Left ventricle myocardium inferior (tissue), 1 donor: ENCODE results near the gene LCP2. TPM values are rescaled to one million over a fixed set of nuclear protein-coding genes. Genes with fewer than 3 reads are reported as not detected.

Experiments used
- DNase-seq: peaks from one replicate; pipeline ENCODE4 v3.0.0-alpha.2; 2020
- H3K27ac ChIP-seq: fragments of 200-600 bp; replicated peaks from 2 replicates; pipeline ENCODE4 v1.8.0; 2021
- H3K27me3 ChIP-seq: fragments of 200-600 bp; 2 replicates; pipeline ENCODE4 v1.8.0; 2021; ENCODE audit warnings: low read depth
- H3K36me3 ChIP-seq: fragments of 200-600 bp; 2 replicates; pipeline ENCODE4 v1.8.0; 2021
- H3K4me1 ChIP-seq: fragments of 200-600 bp; 2 replicates; pipeline ENCODE4 v1.8.0; 2021
- H3K4me3 ChIP-seq: fragments of 200-600 bp; 2 replicates; pipeline ENCODE4 v1.8.0; 2021; ENCODE audit warnings: mild to moderate bottlenecking, moderate library complexity
- H3K9me3 ChIP-seq: fragments of 200-600 bp; replicated peaks from 2 replicates; pipeline ENCODE4 v1.8.0; 2021
- intact Hi-C: fragments of 100-400 bp; cut with micrococcal nuclease; formaldehyde crosslinking; loops from one replicate; pipeline ENCODE4 v1.11.0; 2022
- total RNA-seq: library from RNA; stranded (reverse); fragmentation: NEBNext Ultra II Directional; extraction: Animal tissue kit (Norgen Biotek cat#: 25700); gene quantifications from one replicate; pipeline ENCODE4 v1.2.1, GENCODE V29; 2021
- TF ChIP-seq, protein P1 (sequence below): fragments of 200-600 bp; IDR thresholded peaks from 2 replicates; pipeline ENCODE4 v1.8.0; 2021; ENCODE audit warnings: antibody characterized with exemption, mild to moderate bottlenecking, borderline replicate concordance
- donor health status: DM: no; HTN: yes; CAD: no; lungs with severe emphysema.

The LCP2 gene
- total RNA-seq, 1 donor from 2014 or later = 3.9 TPM

DNA sequence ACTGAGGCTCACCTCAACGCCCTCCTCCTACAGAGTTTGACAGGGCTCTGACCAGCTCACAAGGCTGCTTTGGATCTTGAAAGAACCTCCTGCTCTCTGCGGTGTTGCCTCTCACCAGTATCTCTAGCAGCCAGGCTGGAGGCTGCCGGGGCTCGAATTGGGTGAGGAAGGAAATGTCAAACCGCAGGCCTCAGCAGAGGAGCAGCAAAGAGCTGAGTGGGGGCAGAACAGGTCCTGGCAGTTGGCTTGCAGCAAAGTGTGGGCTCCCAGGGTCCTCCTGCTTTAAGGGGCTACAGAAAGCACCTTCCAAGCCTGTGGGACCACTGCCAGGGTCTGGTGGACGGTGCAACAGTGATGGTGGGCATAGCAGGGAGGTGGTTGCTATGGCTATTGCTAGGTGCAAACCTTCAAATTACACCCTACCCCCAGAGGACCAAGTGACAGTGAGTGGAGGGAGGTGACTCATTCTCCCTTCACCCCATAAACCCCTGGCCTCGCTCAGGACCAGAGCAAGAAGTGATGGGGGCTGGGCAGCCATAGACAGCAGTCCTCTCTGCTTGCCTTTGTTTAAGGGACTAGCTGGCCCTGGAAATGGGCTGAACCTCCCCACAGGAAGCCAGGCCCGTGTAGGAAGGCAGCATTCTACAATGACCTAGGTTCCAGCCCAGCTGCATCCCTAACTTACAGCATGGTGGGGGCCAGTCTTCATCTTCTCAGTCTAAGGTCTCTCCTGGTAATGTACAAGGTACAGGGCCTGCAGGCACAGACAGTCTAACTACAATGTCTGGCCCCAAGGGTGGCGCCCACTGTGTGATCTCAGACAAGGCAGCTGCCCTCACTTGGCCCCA, 18.7 kb downstream of the LCP2 start:
- intact Hi-C loops = no loop called here
- TF ChIP-seq, protein P1, sequence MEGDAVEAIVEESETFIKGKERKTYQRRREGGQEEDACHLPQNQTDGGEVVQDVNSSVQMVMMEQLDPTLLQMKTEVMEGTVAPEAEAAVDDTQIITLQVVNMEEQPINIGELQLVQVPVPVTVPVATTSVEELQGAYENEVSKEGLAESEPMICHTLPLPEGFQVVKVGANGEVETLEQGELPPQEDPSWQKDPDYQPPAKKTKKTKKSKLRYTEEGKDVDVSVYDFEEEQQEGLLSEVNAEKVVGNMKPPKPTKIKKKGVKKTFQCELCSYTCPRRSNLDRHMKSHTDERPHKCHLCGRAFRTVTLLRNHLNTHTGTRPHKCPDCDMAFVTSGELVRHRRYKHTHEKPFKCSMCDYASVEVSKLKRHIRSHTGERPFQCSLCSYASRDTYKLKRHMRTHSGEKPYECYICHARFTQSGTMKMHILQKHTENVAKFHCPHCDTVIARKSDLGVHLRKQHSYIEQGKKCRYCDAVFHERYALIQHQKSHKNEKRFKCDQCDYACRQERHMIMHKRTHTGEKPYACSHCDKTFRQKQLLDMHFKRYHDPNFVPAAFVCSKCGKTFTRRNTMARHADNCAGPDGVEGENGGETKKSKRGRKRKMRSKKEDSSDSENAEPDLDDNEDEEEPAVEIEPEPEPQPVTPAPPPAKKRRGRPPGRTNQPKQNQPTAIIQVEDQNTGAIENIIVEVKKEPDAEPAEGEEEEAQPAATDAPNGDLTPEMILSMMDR = no peak
- Histone ChIP-seq H3K4me3 (no peak overlapping the region), H3K27me3 (no peaks in the 10 kb centered on the region), H3K9me3 (peaks cover 8% of the 10 kb centered on the region), H3K4me1 (peaks cover 19% of the 10 kb centered on the region), H3K27ac (peak overlapping the region; percentile 42), H3K36me3 (no peaks in the 10 kb centered on the region)
- DNase-seq = peak; percentile 51

DNA sequence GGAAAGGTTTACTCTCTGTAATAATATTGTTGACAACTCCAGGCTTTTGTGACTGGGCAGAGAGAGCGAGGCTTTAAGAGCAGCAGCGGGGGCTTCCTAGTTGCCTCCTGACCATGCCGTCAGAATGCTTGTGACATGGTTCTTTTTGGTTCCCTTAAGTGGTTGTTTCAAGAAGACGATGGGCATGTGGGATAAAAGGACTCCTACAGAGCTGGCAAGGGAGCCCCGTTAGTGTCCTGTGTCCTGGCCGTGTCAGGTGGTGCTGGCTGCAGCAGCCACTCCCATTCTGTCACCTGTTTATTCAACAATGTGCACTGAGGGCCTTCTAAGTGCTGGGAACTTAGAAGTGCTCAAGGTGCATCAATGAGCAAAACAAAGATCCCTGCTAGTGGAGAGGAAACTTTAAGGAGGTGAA, 19.7 kb downstream of the LCP2 start:
- H3K4me1 ChIP-seq = peaks cover 19% of the 10 kb centered on the region
- no peak for DNase-seq
- no peaks in the 10 kb centered on the region for H3K27me3 ChIP-seq
- TF ChIP-seq, protein P1 = no peak
- H3K36me3 ChIP-seq = no peaks in the 10 kb centered on the region
- intact Hi-C loops = no loop called here
- no peaks in the 10 kb centered on the region for H3K9me3 ChIP-seq
- no peak overlapping the region for H3K4me3 ChIP-seq
- no peak overlapping the region for H3K27ac ChIP-seq

DNA sequence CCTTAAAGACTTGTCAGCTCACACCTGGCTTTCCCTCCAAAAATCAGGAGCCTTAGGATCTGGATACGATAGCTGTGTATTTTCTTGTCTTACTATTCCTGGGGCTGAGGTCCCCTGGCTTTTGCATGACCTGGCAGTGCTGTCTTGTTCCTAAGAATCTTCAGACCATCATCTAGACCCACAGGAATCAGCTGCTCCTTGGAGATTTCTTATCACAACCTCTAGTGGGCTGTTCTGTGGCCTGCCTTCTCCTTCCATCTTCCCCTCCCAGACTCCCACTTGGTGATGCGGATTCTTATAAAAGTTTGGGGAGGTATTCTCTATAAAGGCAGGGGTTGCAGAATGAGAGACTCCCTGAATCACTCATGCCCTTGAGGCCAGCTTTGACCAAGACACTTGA, 21.4 kb downstream of the LCP2 start:
- H3K9me3 ChIP-seq = no peaks in the 10 kb centered on the region
- no peak overlapping the region for H3K27ac ChIP-seq
- peaks cover 19% of the 10 kb centered on the region for H3K4me1 ChIP-seq
- intact Hi-C loops = no loop called here
- no peak for DNase-seq
- H3K36me3 ChIP-seq = no peaks in the 10 kb centered on the region
- no peaks in the 10 kb centered on the region for H3K27me3 ChIP-seq
- no peak overlapping the region for H3K4me3 ChIP-seq
- TF ChIP-seq, protein P1 = no peak

DNA sequence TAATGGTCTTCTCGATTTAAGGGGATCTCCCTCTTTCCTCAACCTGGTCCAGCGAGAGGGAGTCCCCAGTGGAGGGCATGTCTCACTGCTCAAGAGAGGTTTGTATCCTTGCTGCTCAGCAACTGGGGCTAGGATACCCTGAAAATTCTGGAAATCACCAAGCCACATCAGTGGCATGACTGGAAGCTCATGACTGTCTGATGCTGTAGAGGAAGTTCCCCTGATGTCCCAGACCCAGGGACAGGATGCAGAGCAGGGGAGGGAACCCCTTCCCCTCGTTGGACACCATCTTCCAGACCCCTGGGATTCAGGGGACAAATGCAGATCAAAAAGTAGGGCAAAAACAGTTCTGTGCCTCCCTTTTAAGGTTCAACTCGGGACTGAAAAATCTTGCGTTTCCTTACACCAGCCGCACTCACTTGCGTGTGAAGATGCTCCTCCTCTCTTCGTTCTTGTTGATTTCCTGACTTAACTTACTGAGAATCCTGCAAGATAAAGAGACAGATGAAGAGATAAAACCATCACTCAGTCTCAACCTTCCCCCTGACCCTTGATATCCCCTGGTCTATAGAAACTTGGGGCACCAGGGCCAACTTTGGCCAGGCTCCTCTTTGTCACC, 22.1 kb downstream of the LCP2 start:
- TF ChIP-seq, protein P1 = no peak
- intact Hi-C loops = no loop called here
- no peak overlapping the region for H3K27ac ChIP-seq
- peaks cover 19% of the 10 kb centered on the region for H3K4me1 ChIP-seq
- H3K9me3 ChIP-seq = no peaks in the 10 kb centered on the region
- no peaks in the 10 kb centered on the region for H3K36me3 ChIP-seq
- no peaks in the 10 kb centered on the region for H3K27me3 ChIP-seq
- DNase-seq = no peak
- H3K4me3 ChIP-seq = no peak overlapping the region

DNA sequence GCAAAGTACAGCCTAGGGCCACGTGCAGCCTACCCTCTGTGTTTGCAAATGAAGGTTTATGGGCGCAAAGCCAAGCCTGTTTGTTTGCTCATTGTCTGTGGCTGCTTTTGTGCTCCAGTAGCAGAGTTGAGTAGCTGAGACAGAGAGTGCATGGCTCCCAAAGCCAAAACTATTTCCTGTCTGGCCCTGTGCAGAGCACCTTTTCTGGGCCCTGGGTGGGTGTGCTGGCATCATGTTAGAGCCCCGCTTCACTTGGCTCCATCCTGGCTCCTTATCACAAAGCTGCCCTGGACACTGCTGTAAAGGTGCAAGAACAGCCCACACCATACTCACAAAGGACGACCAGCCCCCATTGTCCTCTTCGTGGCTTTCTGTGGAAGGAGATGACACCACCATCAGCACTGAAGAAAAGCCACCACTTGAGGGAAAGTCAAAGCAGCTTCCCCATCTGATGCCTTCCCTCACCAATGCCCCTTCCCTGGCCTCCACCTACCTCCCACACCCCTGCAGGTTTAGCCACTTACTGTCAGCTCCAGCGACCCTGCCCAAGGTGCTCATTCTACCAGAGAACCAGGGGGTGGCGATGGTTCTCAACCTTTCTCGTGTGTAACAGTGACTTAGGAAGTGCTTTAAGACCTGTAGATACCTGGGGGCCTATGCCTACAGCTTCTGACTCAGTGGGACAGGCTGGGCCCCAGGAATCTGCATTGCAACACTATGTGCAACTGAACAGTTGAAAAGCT, 23.4 kb downstream of the LCP2 start:
- Histone ChIP-seq H3K4me3 (no peak overlapping the region), H3K9me3 (no peaks in the 10 kb centered on the region), H3K4me1 (peaks cover 10% of the 10 kb centered on the region), H3K36me3 (no peaks in the 10 kb centered on the region), H3K27ac (no peak overlapping the region), H3K27me3 (no peaks in the 10 kb centered on the region)
- intact Hi-C loops = no loop called here
- TF ChIP-seq, protein P1 = peak; percentile 51
- no peak for DNase-seq
